Measurements from ENCODE around the gene ILDR1.
"Not testable (repeated sequence)": the region's sequence is repeated elsewhere in the genome, so short reads cannot be mapped to it uniquely, and the experiment has no call there.

The ILDR1 gene

GRCh38 chr3:121938141-121938855 is 83.7 kb downstream of the ILDR1 start:
- DNase-seq (ENCODE audit: low spot score in 2 of 2), result peak in 1 of 2 experiments; percentile 10
- H3K4me1 ChIP-seq; H3K4me3 ChIP-seq; in situ Hi-C loops (cut with MboI; ENCODE audit: low sequenced_read_pairs); H3K36me3 ChIP-seq (replicated peaks); H3K27me3 ChIP-seq (ENCODE audit: low read depth); H3K9me3 ChIP-seq: not testable (repeated sequence)

All from HAP-1 (cell line).